Thyroid gland (tissue), 4 donors: ENCODE results near the gene PGRMC2.

Experiments
- CTCF ChIP-seq, 6 experiments: fragments of 200-600 bp in 3 of 6; fragments of 450-650 bp in 3 of 6; sonication (generic) in 3 of 6; IDR thresholded peaks; one replicate each; pipeline ENCODE4 v1.5.1; 2016 to 2019; ENCODE audit warnings: antibody characterized with exemption in 6 of 6, mild to moderate bottlenecking in 2 of 6, inconsistent platforms in 1 of 6, moderate library complexity in 1 of 6
- POLR2A ChIP-seq, 2 donors: fragments of 450-650 bp; IDR thresholded peaks; one replicate each; pipeline ENCODE4 v1.6.1; 2017; ENCODE audit warnings: antibody characterized with exemption in 2 of 2, mild to moderate bottlenecking in 2 of 2, moderate library complexity in 1 of 2

- no peak for TF ChIP-seq CTCF (IDR thresholded peaks at IDR 0.05)
- TF ChIP-seq POLR2A (IDR thresholded peaks at IDR 0.05) = no peak
Measured at GRCh38 chr4:128322986-128323385, 35.4 kb upstream of the PGRMC2 start.
